KBM-7 (cell line): ENCODE data around the gene VPS26A.
"Not testable (repeated sequence)": the region's sequence is repeated elsewhere in the genome, so short reads cannot be mapped to it uniquely, and the experiment has no call there.

ENCODE experiments used
- DNase-seq: peaks from one replicate; pipeline ENCODE4 v3.0.0-alpha.2; 2015
- in situ Hi-C: fragments of 300-500 bp; cut with MboI; formaldehyde crosslinking; loops from 2 replicates; pipeline ENCODE4 v1.14.3; 2020; ENCODE audit warnings: low sequenced_read_pairs, low pct_unique_long_range_greater_than_20kb, mixed read lengths

Gene VPS26A

GRCh38 chr10:69151984-69152383, 28.0 kb downstream of the VPS26A start:
- in situ Hi-C loops = no loop called here
- no peak for DNase-seq

GRCh38 chr10:69153227-69153626, 29.2 kb downstream of the VPS26A start:
- in situ Hi-C loops = no loop called here
- DNase-seq = no peak

GRCh38 chr10:69160809-69161241, 36.8 kb downstream of the VPS26A start:
- in situ Hi-C loops = no loop called here

GRCh38 chr10:69168493-69168892, 44.5 kb downstream of the VPS26A start:
- no peak for DNase-seq
- in situ Hi-C loops = no loop called here

More at GRCh38 chr10:69160809-69161241, 36.8 kb downstream of the VPS26A start:
- no peak for DNase-seq

GRCh38 chr10:69172241-69172982, 48.4 kb downstream of the VPS26A start:
- in situ Hi-C loops = no loop called here
- no peak for DNase-seq

- DNase-seq, in situ Hi-C loops: not testable (repeated sequence)
These were observed 51.3 kb downstream of the VPS26A start for GRCh38 chr10:69175326-69175725.

- DNase-seq = no peak
- in situ Hi-C loops = no loop called here
These were observed 52.8 kb downstream of the VPS26A start for GRCh38 chr10:69176823-69177222.

- in situ Hi-C loops = no loop called here
- DNase-seq = no peak
These were observed 55.2 kb downstream of the VPS26A start for GRCh38 chr10:69179089-69179742.

GRCh38 chr10:69179743-69180524, 56.0 kb downstream of the VPS26A start, which contains the start of gene SUPV3L1:
TSS of gene SUPV3L1 (plus strand) at chr10:69180234. CDS start at chr10:69180292, 58 bp downstream.
- in situ Hi-C loops = no loop called here
- DNase-seq = peak; percentile 97

GRCh38 chr10:69180525-69181204, 56.7 kb downstream of the VPS26A start:
- in situ Hi-C loops = no loop called here
- peak; percentile 29 for DNase-seq

GRCh38 chr10:69181433-69181832, 57.5 kb downstream of the VPS26A start:
- in situ Hi-C loops = no loop called here

GRCh38 chr10:69182005-69182404, 58.0 kb downstream of the VPS26A start:
- in situ Hi-C loops = no loop called here
- no peak for DNase-seq

More at GRCh38 chr10:69181433-69181832, 57.5 kb downstream of the VPS26A start:
- DNase-seq = no peak

GRCh38 chr10:69186524-69186923, 62.5 kb downstream of the VPS26A start:
- in situ Hi-C loops = no loop called here
- DNase-seq = no peak

- in situ Hi-C loops = no loop called here
- DNase-seq = no peak
These were observed 77.1 kb downstream of the VPS26A start for GRCh38 chr10:69201045-69201444.

- in situ Hi-C loops = no loop called here
- no peak for DNase-seq
These were observed 78.4 kb downstream of the VPS26A start for GRCh38 chr10:69202332-69202731.

GRCh38 chr10:69208761-69209160, 84.8 kb downstream of the VPS26A start:
- no peak for DNase-seq
- in situ Hi-C loops = no loop called here

- no peak for DNase-seq
- in situ Hi-C loops = no loop called here
These were observed 86.0 kb downstream of the VPS26A start for GRCh38 chr10:69209787-69210484.

- in situ Hi-C loops = no loop called here
- DNase-seq = no peak
These were observed 87.1 kb downstream of the VPS26A start for GRCh38 chr10:69211104-69211503.

- in situ Hi-C loops = no loop called here
These were observed 87.5 kb downstream of the VPS26A start for GRCh38 chr10:69211524-69211923.

More at GRCh38 chr10:69211524-69211923, 87.5 kb downstream of the VPS26A start:
- DNase-seq = no peak
